Large intestine (tissue), 3 donors: ENCODE measurements around the gene CCNT1. TPM values are rescaled to one million over a fixed set of nuclear protein-coding genes. Genes with fewer than 3 reads are reported as not detected.
"Not testable (repeated sequence)": the region's sequence is repeated elsewhere in the genome, so short reads cannot be mapped to it uniquely, and the experiment has no call there.

Experiments used
- DNase-seq, 2 donors: peaks; one replicate each; pipeline versions ENCODE4 v3.0.0 to v3.0.0-alpha.2; 2013
- H3K27ac ChIP-seq: one replicate; pipeline ENCODE4 v1.5.1; 2013; ENCODE audit warnings: low read length
- H3K27me3 ChIP-seq: 2 replicates; pipeline ENCODE4 v1.6.1; 2013; ENCODE audit warnings: low read length; ENCODE audit not compliant: control insufficient read depth, insufficient read depth
- H3K36me3 ChIP-seq: 2 replicates; pipeline ENCODE4 v1.6.1; 2013; ENCODE audit warnings: low read length; ENCODE audit not compliant: control insufficient read depth, insufficient read depth
- H3K4me1 ChIP-seq: one replicate; pipeline ENCODE4 v1.6.1; 2013; ENCODE audit warnings: low read length; ENCODE audit not compliant: control insufficient read depth, insufficient read depth
- H3K4me3 ChIP-seq: one replicate; pipeline ENCODE4 v1.5.1; 2013; ENCODE audit warnings: low read length
- H3K9me3 ChIP-seq: one replicate; pipeline ENCODE4 v1.6.1; 2013; ENCODE audit warnings: mild to moderate bottlenecking, low read depth, low read length, moderate library complexity; ENCODE audit not compliant: control insufficient read depth
- WGBS: methylation state at CpG from one replicate; pipeline ENCODE4 v1.1.5; 2013; ENCODE audit warnings: low lambda C conversion rate; ENCODE audit not compliant: insufficient coverage; 5-methylcytosine and 5-hydroxymethylcytosine counted together
- polyA plus RNA-seq: library from polyadenylated mRNA; unstranded; fragments of 120-200 nt; gene quantifications from one replicate; pipeline ENCODE4 v1.2.1, GENCODE V29; 2013

Gene CCNT1
- polyA plus RNA-seq, 1 donor = 20.8 TPM

- Histone ChIP-seq H3K27ac (no peak overlapping the region), H3K4me1 (peaks cover 9% of the 10 kb centered on the region), H3K36me3 (peaks cover 18% of the 10 kb centered on the region), H3K4me3 (peak overlapping the region; percentile 99), H3K27me3 (no peaks in the 10 kb centered on the region), H3K9me3 (peaks cover 3% of the 10 kb centered on the region)
- no peak for DNase-seq
- 100% methylated on average over 2 of the region's 2 CpGs for WGBS
Measured at GRCh38 chr12:48682927-48683326, 33.6 kb downstream of the CCNT1 start.

DNA sequence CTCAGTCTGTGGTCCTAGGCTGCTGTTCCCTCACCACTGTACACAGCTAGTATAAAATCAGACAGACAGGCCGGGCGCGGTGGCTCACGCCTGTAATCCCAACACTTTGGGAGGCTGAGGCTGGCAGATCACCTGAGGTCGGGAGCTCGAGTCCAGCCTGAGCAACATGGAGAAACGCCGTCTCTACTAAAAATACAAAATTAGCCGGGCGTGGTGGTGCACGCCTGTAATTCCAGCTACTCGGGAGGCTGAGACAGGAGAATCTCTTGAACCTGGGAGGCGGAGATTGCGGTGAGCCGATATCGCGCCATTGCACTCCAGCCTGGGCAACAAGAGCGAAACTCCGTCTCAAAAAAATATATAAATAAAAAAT lies 34.0 kb downstream of the CCNT1 start:
- Histone ChIP-seq H3K4me3 (peak overlapping the region; percentile 99), H3K27ac (peak overlapping the region; percentile 41), H3K36me3 (peaks cover 20% of the 10 kb centered on the region)
- not testable (repeated sequence) for H3K4me1 ChIP-seq, H3K27me3 ChIP-seq, H3K9me3 ChIP-seq, DNase-seq
- no CpG with 5 or more reads among the region's 19 CpGs for WGBS

DNA sequence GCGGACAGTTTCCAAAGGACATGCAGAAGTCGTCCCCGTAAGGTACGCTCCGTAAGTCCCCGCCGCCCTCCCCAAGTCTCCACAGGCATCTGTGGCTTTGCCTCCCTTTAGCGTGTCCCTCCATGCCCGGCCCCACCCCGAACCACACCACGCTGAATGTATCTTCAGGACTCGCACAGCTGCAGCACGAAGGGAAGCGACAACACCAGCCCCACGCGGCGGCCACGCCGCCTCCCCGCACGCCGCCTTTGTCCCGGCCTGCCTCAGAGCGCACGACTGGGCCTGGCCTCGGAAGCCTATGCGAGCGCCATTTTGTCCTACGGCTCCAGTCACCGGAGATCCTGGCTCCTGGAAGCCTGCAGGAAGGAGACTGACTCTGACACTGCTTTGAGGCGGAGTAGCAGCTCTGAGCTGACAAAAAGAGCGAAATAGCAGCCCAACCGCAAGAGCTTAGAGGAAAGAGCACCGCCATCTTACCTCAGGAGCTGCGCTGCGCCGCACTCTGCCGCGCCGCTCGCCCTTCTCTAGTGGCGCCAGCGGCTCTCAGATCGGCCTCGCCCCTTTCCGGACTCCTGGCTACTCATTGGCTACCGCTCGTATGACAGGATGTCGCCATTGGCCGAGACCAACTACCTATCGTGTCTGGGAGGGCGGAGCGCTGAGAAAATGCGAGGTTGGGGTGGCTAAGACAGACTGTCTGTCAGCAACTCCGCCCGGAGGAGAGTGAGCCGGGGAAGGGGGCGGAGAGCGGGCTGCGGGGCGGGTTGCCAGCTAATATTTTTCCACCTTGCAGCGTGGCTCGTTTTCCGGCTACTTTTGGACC lies 34.6 kb downstream of the CCNT1 start, which contains the start of gene KANSL2:
Gene KANSL2 (minus strand): TSS at position 529 of the 823 bp plus-strand sequence. CDS start 606 bp downstream, outside the sequence.
- Histone ChIP-seq H3K27me3 (no peaks in the 10 kb centered on the region), H3K4me1 (peaks cover 9% of the 10 kb centered on the region), H3K27ac (peak within 1 kb of the TSS; percentile 95), H3K9me3 (peaks cover 3% of the 10 kb centered on the region), H3K36me3 (peaks cover 25% of the 10 kb centered on the region), H3K4me3 (peak within 1 kb of the TSS; percentile 99)
- no CpG with 5 or more reads among the region's 64 CpGs for WGBS
- peak; percentile 98 to 99 for DNase-seq

- peak overlapping the region; percentile 99 for H3K4me3 ChIP-seq
- WGBS = no CpG with 5 or more reads among the region's 11 CpGs
- peaks cover 9% of the 10 kb centered on the region for H3K4me1 ChIP-seq
- DNase-seq = peak in 1 of 2 donors; percentile 2
- H3K27ac ChIP-seq = peak overlapping the region; percentile 95
- peaks cover 3% of the 10 kb centered on the region for H3K9me3 ChIP-seq
- H3K27me3 ChIP-seq = no peaks in the 10 kb centered on the region
- peaks cover 27% of the 10 kb centered on the region for H3K36me3 ChIP-seq
Measured at GRCh38 chr12:48681399-48681709, 35.2 kb downstream of the CCNT1 start.

DNA sequence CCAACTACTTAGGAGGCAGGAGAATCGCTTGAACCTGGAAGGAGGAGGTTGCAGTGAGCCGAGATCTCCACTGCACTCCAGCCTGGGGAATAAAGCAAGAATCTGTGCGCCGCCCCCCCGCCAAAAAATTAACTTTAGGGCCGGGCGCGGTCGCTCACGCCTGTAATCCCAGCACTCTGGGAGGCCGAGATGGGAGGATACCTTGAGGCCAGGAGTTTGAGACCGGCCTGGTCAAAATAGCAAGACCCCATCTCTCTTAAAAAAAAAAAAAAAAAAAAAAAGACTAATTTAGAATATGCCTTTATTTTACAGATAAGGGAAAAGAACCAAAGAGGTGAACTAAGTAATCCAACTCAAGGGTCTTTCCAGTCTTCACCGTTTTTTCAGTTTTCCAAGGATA lies 35.6 kb downstream of the CCNT1 start:
- no peak overlapping the region for H3K27ac ChIP-seq
- no peak for DNase-seq
- peak overlapping the region; percentile 99 for H3K4me3 ChIP-seq
- H3K36me3 ChIP-seq = peaks cover 32% of the 10 kb centered on the region
- H3K9me3 ChIP-seq = peaks cover 3% of the 10 kb centered on the region
- peaks cover 9% of the 10 kb centered on the region for H3K4me1 ChIP-seq
- H3K27me3 ChIP-seq = no peaks in the 10 kb centered on the region
- no CpG with 5 or more reads among the region's 13 CpGs for WGBS

- DNase-seq = no peak
- 100% methylated on average over 1 of the region's 3 CpGs for WGBS
- H3K36me3 ChIP-seq = peaks cover 37% of the 10 kb centered on the region
- H3K4me1 ChIP-seq = peaks cover 9% of the 10 kb centered on the region
- H3K9me3 ChIP-seq = peaks cover 3% of the 10 kb centered on the region
- H3K4me3 ChIP-seq = no peak overlapping the region
- no peak overlapping the region for H3K27ac ChIP-seq
- H3K27me3 ChIP-seq = no peaks in the 10 kb centered on the region
Measured at GRCh38 chr12:48678551-48679185, 37.8 kb downstream of the CCNT1 start.

DNA sequence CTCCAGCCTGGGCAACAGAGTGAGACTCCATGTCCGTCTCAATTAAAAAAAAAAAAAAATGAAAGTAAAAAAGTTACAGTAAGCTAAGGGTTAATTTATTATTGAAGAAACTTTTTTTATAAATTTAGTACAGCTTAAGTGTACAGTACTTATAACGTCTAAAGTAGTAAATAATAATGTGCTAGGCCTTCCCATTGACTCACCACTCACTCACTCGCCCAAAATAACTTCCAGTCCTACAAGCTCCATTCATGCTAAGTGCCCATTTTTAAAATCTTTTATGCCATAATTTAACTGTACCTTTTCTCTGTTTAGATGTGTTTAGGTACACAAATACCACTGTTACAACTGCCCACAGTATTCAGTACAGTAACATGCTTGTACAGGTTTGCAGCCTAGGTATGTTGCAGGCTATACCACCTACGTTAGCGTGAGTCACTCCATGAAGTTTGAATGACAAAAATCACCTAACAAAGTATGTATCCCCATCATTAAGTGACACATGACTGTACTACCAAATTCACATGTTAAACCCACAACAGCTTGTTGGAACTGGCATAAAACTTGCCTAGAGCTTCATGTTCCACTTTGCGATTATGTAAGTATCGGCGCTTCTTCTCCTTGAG lies 45.2 kb downstream of the CCNT1 start:
- H3K27ac ChIP-seq = no peak overlapping the region
- no peaks in the 10 kb centered on the region for H3K27me3 ChIP-seq
- DNase-seq = no peak
- peaks cover 66% of the 10 kb centered on the region for H3K36me3 ChIP-seq
- 88% methylated on average over 4 of the region's 8 CpGs for WGBS
- H3K4me1 ChIP-seq = no peaks in the 10 kb centered on the region
- no peaks in the 10 kb centered on the region for H3K9me3 ChIP-seq
- no peak overlapping the region for H3K4me3 ChIP-seq

- Histone ChIP-seq H3K27ac (no peak overlapping the region), H3K4me1 (no peaks in the 10 kb centered on the region), H3K4me3 (no peak overlapping the region), H3K9me3 (no peaks in the 10 kb centered on the region), H3K36me3 (peaks cover 75% of the 10 kb centered on the region), H3K27me3 (no peaks in the 10 kb centered on the region)
- 100% methylated on average over 8 of the region's 14 CpGs for WGBS
- no peak for DNase-seq
Measured at GRCh38 chr12:48668996-48669395, 47.5 kb downstream of the CCNT1 start.

GRCh38 chr12:48659863-48660262 lies 56.6 kb downstream of the CCNT1 start:
- no peaks in the 10 kb centered on the region for H3K4me1 ChIP-seq
- H3K4me3 ChIP-seq = no peak overlapping the region
- H3K27ac ChIP-seq = no peak overlapping the region
- H3K9me3 ChIP-seq = no peaks in the 10 kb centered on the region
- no peak for DNase-seq
- H3K36me3 ChIP-seq = peaks cover 65% of the 10 kb centered on the region
- WGBS = 100% methylated on average over 1 of the region's 4 CpGs
- no peaks in the 10 kb centered on the region for H3K27me3 ChIP-seq

GRCh38 chr12:48651681-48652080 lies 64.8 kb downstream of the CCNT1 start:
- Histone ChIP-seq H3K4me1 (no peaks in the 10 kb centered on the region), H3K27me3 (no peaks in the 10 kb centered on the region), H3K9me3 (no peaks in the 10 kb centered on the region), H3K36me3 (peaks cover 51% of the 10 kb centered on the region), H3K27ac (no peak overlapping the region), H3K4me3 (no peak overlapping the region)
- 100% methylated on average over 2 of the region's 4 CpGs for WGBS
- DNase-seq = no peak
